Keratinocyte (primary cell): ENCODE data around the gene CEP164. TPM values are rescaled to one million over a fixed set of nuclear protein-coding genes. Genes with fewer than 3 reads are reported as not detected.

ENCODE experiments used
- DNase-seq: peaks from one replicate; pipeline ENCODE4 v3.0.0-alpha.2; 2011; ENCODE audit warnings: low read depth, missing footprints, low spot score
- FAIRE-seq: peaks from 2 replicates; lab custom pipeline; 2011; peaks lifted over from hg19 to GRCh38; lab: Jason Lieb, UNC
- H2AFZ ChIP-seq: 2 replicates; pipeline ENCODE4 v1.6.0; 2012; ENCODE audit warnings: low read length, control low read depth, inconsistent platforms; ENCODE audit not compliant: control insufficient read depth
- H3K27ac ChIP-seq: 2 replicates; pipeline ENCODE4 v1.5.1; 2011; ENCODE audit warnings: low read length; ENCODE audit not compliant: control insufficient read depth, insufficient read depth
- H3K27me3 ChIP-seq: 3 replicates; pipeline ENCODE4 v1.6.0; 2011; ENCODE audit warnings: low read length; ENCODE audit not compliant: control insufficient read depth, insufficient read depth; ENCODE audit errors: extremely low read depth
- H3K36me3 ChIP-seq, 2 experiments: 2 replicates in 1 of 2; 3 replicates in 1 of 2; pipeline ENCODE4 v1.5.1; 2011; ENCODE audit warnings: low read length in 2 of 2, mild to moderate bottlenecking in 1 of 2; ENCODE audit not compliant: control insufficient read depth in 2 of 2, insufficient read depth in 2 of 2; ENCODE audit errors: extremely low read depth in 1 of 2
- H3K4me1 ChIP-seq: 3 replicates; pipeline ENCODE4 v1.5.1; 2011; ENCODE audit warnings: low read length; ENCODE audit not compliant: control insufficient read depth, insufficient read depth; ENCODE audit errors: extremely low read depth
- H3K4me2 ChIP-seq: 3 replicates; pipeline ENCODE4 v1.6.0; 2011; ENCODE audit warnings: low read depth, low read length; ENCODE audit not compliant: control insufficient read depth, insufficient read depth; ENCODE audit errors: extremely low read depth
- H3K4me3 ChIP-seq, 3 experiments: fragments of 200-600 bp in 1 of 3; sonication (generic) in 1 of 3; 2 replicates in 2 of 3; 3 replicates in 1 of 3; pipeline ENCODE4 v1.5.1; 2011 to 2016; ENCODE audit warnings: low read length in 3 of 3, mild to moderate bottlenecking in 3 of 3, control low read depth in 2 of 3, inconsistent platforms in 1 of 3, low read depth in 1 of 3, mixed read lengths in 1 of 3, mixed run types in 1 of 3, moderate library complexity in 1 of 3; ENCODE audit not compliant: control insufficient read depth in 2 of 3, insufficient read depth in 2 of 3; ENCODE audit errors: extremely low read depth in 1 of 3
- H3K79me2 ChIP-seq: 2 replicates; pipeline ENCODE4 v1.6.0; 2012; ENCODE audit warnings: low read length; ENCODE audit not compliant: control insufficient read depth, insufficient read depth
- H3K9ac ChIP-seq: 3 replicates; pipeline ENCODE4 v1.6.0; 2011; ENCODE audit warnings: low read length; ENCODE audit not compliant: control insufficient read depth, insufficient read depth; ENCODE audit errors: extremely low read depth
- H3K9me1 ChIP-seq: 3 replicates; pipeline ENCODE4 v1.6.0; 2011; ENCODE audit warnings: low read length; ENCODE audit not compliant: control insufficient read depth, insufficient read depth; ENCODE audit errors: extremely low read depth
- H3K9me3 ChIP-seq: 2 replicates; pipeline ENCODE4 v1.5.1; 2012; ENCODE audit warnings: low read depth, low read length; ENCODE audit not compliant: control insufficient read depth
- H4K20me1 ChIP-seq: 3 replicates; pipeline ENCODE4 v1.6.0; 2011; ENCODE audit warnings: low read length; ENCODE audit not compliant: control insufficient read depth, insufficient read depth; ENCODE audit errors: extremely low read depth
- CTCF ChIP-seq, 3 experiments: IDR thresholded peaks in 1 of 3; conservative IDR thresholded peaks in 1 of 3; optimal IDR thresholded peaks in 1 of 3; 2 replicates in 2 of 3; 3 replicates in 1 of 3; pipeline versions ENCODE3 to v1.5.1; 2011; ENCODE audit warnings: low read length in 3 of 3, mild to moderate bottlenecking in 3 of 3, moderate library complexity in 2 of 3, control low read depth in 1 of 3, inconsistent platforms in 1 of 3; ENCODE audit not compliant: insufficient read depth in 2 of 3; ENCODE audit errors: extremely low read depth in 1 of 3
- EZH2 ChIP-seq: IDR thresholded peaks from one replicate; pipeline ENCODE4 v1.6.1; 2012; ENCODE audit warnings: inconsistent platforms, mild to moderate bottlenecking, low read length, moderate library complexity
- dilution Hi-C: fragments of 300-500 bp; cut with MboI; formaldehyde crosslinking; loops from one replicate; pipeline ENCODE4 v1.7.0; 2020; ENCODE audit warnings: low sequenced_read_pairs; ENCODE audit not compliant: extremely low pct_ligation_motif_present
- polyA plus RNA-seq, 5 experiments: library from polyadenylated mRNA; depleted of rRNA in 3 of 5; stranded (reverse) in 3 of 5; stranded (forward) in 1 of 5; unstranded in 1 of 5; fragments of >200 nt; gene quantifications; 1 replicate in 1 of 5; 2 replicates in 3 of 5; 3 replicates in 1 of 5; pipeline versions ENCODE4 v1.2.1 to v1.2.3, GENCODE V29; 2011 to 2012; ENCODE audit warnings: missing spikeins in 2 of 5, low read depth in 1 of 5, low replicate concordance in 1 of 5

CEP164 gene
- polyA plus RNA-seq, 1 donor (not counting 4 experiments of a cell fraction or from before 2014, with no cell fraction given), result 15.1 TPM

- Histone ChIP-seq H3K4me2 (no peak overlapping the region), H3K9ac (no peak overlapping the region), H3K27me3 (peaks cover 14% of the 10 kb centered on the region), H3K4me3 (no peak overlapping the region), H3K27ac (no peak overlapping the region), H4K20me1 (no peaks in the 10 kb centered on the region), H3K9me1 (no peaks in the 10 kb centered on the region), H3K36me3 (no peaks in the 10 kb centered on the region), H3K9me3 (no peaks in the 10 kb centered on the region), H2AFZ (no peak overlapping the region), H3K4me1 (peaks cover 5% of the 10 kb centered on the region), H3K79me2 (no peaks in the 10 kb centered on the region)
- DNase-seq, result no peak
- dilution Hi-C loops, result no loop called here
- no peak for FAIRE-seq
- TF ChIP-seq EZH2 (no peak), CTCF (optimal IDR thresholded peaks at IDR 0.05 in 1 of 3, IDR thresholded peaks at IDR 0.05 in 1 of 3, conservative IDR thresholded peaks at IDR 0.05 in 1 of 3; ENCODE audit: extremely low read depth in 1 of 3, insufficient read depth in 2 of 3, low read length in 3 of 3) (no peak)
These were observed 134.7 kb downstream of the CEP164 start for GRCh38 chr11:117462183-117462863.

DNA sequence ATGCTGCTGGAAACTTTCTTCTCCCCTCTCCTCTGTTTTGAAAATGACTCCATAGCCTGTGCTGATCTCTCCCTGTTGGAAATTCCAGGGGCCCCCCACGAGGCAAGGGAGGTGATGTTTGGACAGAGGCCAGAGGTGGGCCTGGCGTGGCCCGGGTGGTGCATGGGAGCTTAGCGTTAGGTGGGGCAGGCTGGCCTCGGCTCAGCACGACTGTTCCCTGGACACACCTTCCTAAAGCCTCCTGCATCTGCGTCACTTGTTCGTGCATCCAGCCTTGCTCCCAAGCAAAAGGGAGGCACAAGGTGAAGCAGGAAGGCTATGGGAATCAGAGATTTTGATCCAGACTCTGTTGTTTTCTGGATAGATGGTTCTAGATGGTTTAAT, 135.2 kb downstream of the CEP164 start:
- no peaks in the 10 kb centered on the region for H3K36me3 ChIP-seq
- H3K4me2 ChIP-seq, result no peak overlapping the region
- H3K4me1 ChIP-seq, result peaks cover 4% of the 10 kb centered on the region
- H3K79me2 ChIP-seq, result no peaks in the 10 kb centered on the region
- H3K9me3 ChIP-seq, result no peaks in the 10 kb centered on the region
- H3K4me3 ChIP-seq, result no peak overlapping the region
- H3K27me3 ChIP-seq, result peaks cover 10% of the 10 kb centered on the region
- FAIRE-seq (no peak), DNase-seq (no peak)
- TF ChIP-seq EZH2 (no peak), CTCF (optimal IDR thresholded peaks at IDR 0.05 in 1 of 3, IDR thresholded peaks at IDR 0.05 in 1 of 3, conservative IDR thresholded peaks at IDR 0.05 in 1 of 3; ENCODE audit: extremely low read depth in 1 of 3, insufficient read depth in 2 of 3, low read length in 3 of 3) (no peak)
- no peaks in the 10 kb centered on the region for H4K20me1 ChIP-seq
- no peak overlapping the region for H3K27ac ChIP-seq
- H3K9me1 ChIP-seq, result no peaks in the 10 kb centered on the region
- dilution Hi-C loops, result no loop called here
- no peak overlapping the region for H3K9ac ChIP-seq
- H2AFZ ChIP-seq, result no peak overlapping the region

Other genes with a start within 250 kb of the CEP164 start
- gene SIK3, start 229.4 kb upstream of the CEP164 start, polyA plus RNA-seq, result 4.4 to 10.7 TPM (median 8.2 TPM) in 3 replicates
- gene PAFAH1B2, start 183.6 kb upstream of the CEP164 start, polyA plus RNA-seq, result 66.0 to 101 TPM (median 76.4 TPM) in 3 replicates
- gene SIDT2, start 149.1 kb upstream of the CEP164 start, polyA plus RNA-seq, result 9.8 to 14.3 TPM (median 12.6 TPM) in 3 replicates
- 20.5 to 85.4 TPM (median 26.6 TPM) in 3 replicates for gene TAGLN, start 128.5 kb upstream of the CEP164 start, polyA plus RNA-seq
- gene PCSK7, start 95.8 kb upstream of the CEP164 start, polyA plus RNA-seq, result 32.9 to 48.6 TPM (median 35.4 TPM) in 3 replicates
- 8.1 to 11.8 TPM (median 11.3 TPM) in 3 replicates for gene RNF214, start 95.2 kb upstream of the CEP164 start, polyA plus RNA-seq
- gene BACE1-AS, start 36.5 kb upstream of the CEP164 start, polyA plus RNA-seq, result 2.2 to 3.6 TPM (median 2.3 TPM) in 3 replicates
- 7.4 to 15.1 TPM (median 8.5 TPM) in 3 replicates for gene BACE1, start 11.6 kb upstream of the CEP164 start, polyA plus RNA-seq